Cardiac muscle cell (in vitro differentiated cells and primary cell): Measurements from ENCODE around the gene SSR2. TPM values are rescaled to one million over a fixed set of nuclear protein-coding genes. Genes with fewer than 3 reads are reported as not detected.
A peak's percentile ranks its signal among the peaks of the same experiment; 100 is the strongest.

ENCODE experiments used
- DNase-seq, 2 donors: peaks; one replicate each; pipeline versions ENCODE4 v3.0.0 to v3.0.0-alpha.2; 2010 to 2017; ENCODE audit warnings: low read depth in 1 of 2, low spot score in 1 of 2
- H3K27ac ChIP-seq: fragments of 200-600 bp; sonication (generic); 2 replicates; pipeline ENCODE4 v1.5.1; 2016
- H3K27me3 ChIP-seq: fragments of 200-600 bp; sonication (generic); 2 replicates; pipeline ENCODE4 v1.6.0; 2016; ENCODE audit warnings: control low read depth
- H3K36me3 ChIP-seq: fragments of 200-600 bp; sonication (generic); 2 replicates; pipeline ENCODE4 v1.5.1; 2016; ENCODE audit warnings: control low read depth
- H3K4me1 ChIP-seq: fragments of 200-600 bp; sonication (generic); 2 replicates; pipeline ENCODE4 v1.8.1; 2017; ENCODE audit warnings: low read depth, mild to moderate bottlenecking, mixed run types
- H3K4me3 ChIP-seq: fragments of 200-600 bp; sonication (generic); 2 replicates; pipeline ENCODE4 v1.5.1; 2016; ENCODE audit warnings: mild to moderate bottlenecking
- H3K9me3 ChIP-seq: fragments of 200-600 bp; sonication (generic); 2 replicates; pipeline ENCODE4 v1.5.1; 2017; ENCODE audit warnings: low read depth, mild to moderate bottlenecking, control low read depth
- CTCF ChIP-seq: IDR thresholded peaks from 2 replicates; pipeline ENCODE4 v1.5.1; 2012; ENCODE audit warnings: low read depth, mild to moderate bottlenecking, low read length
- polyA plus RNA-seq: library from polyadenylated mRNA; unstranded; fragments of >200 nt; fragmentation: Nextera tagmentation; extraction: Ambion mirVana; gene quantifications from 2 replicates; pipeline ENCODE4 v1.2.1, GENCODE V29; 2016
- total RNA-seq: library from RNA; depleted of rRNA; stranded (reverse); fragments of >200 nt; gene quantifications from 2 replicates; pipeline ENCODE4 v1.2.3, GENCODE V29; 2016

The SSR2 gene
- total and polyA plus RNA-seq, 2 experiments from 2014 or later: 119 to 188 TPM

- H3K9me3 ChIP-seq: no peaks in the 10 kb centered on the region
- no peaks in the 10 kb centered on the region for H3K36me3 ChIP-seq
- TF ChIP-seq CTCF: no peak
- no peak for DNase-seq
- no peak overlapping the region for H3K27ac ChIP-seq
- no peaks in the 10 kb centered on the region for H3K27me3 ChIP-seq
- H3K4me3 ChIP-seq: no peak overlapping the region
- H3K4me1 ChIP-seq: peaks cover 23% of the 10 kb centered on the region
These were observed 38.6 kb downstream of the SSR2 start for GRCh38 chr1:155982106-155982505.

GRCh38 chr1:155981266-155982088 lies 39.3 kb downstream of the SSR2 start:
- TF ChIP-seq CTCF: no peak
- Histone ChIP-seq H3K27ac (peak overlapping the region; percentile 92), H3K4me1 (peaks cover 28% of the 10 kb centered on the region), H3K4me3 (no peak overlapping the region), H3K36me3 (no peaks in the 10 kb centered on the region), H3K9me3 (no peaks in the 10 kb centered on the region), H3K27me3 (no peaks in the 10 kb centered on the region)
- DNase-seq: peak in 1 of 2 donors; percentile 90

DNA sequence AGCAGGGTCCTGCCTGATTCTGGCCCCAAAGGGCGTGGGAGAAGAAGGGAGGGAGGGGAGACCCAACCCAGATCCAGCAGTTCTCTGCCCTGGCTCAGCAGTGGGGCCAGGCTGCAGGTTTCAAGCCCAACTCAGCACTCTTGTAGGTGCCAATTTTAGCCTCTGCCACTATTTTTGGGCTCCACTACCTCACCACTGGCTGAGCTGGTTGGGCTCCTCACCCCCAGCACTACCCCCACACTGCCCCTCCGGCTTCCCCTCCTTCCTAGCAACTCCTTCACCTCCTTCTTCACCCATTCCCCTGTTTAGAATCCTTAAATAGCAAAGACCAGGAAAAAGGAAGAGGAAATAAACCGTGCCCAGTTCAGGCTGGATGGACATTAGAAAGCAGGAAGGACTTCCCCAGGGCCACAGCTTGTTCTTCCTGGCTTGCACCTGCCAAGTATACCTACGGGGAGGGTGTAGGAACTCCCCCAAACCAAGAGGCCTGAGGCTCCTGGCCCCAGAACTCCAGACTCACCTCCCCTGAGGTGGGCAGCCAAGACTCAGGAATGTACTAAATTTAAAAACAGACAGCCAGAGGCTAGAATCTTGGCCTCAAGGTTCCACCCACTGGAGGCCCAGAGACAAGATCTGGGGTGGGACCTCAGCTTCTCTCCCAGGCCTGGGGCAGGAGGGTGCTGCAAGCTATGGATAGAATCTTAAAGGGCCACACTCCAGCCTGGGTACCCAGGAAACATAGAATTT lies 41.0 kb downstream of the SSR2 start:
- Histone ChIP-seq H3K27ac (peak overlapping the region; percentile 92), H3K4me1 (peaks cover 40% of the 10 kb centered on the region), H3K9me3 (no peaks in the 10 kb centered on the region), H3K4me3 (peak overlapping the region; percentile 67), H3K27me3 (no peaks in the 10 kb centered on the region), H3K36me3 (no peaks in the 10 kb centered on the region)
- peak in 1 of 2 donors; percentile 69 for DNase-seq
- no peak for TF ChIP-seq CTCF

DNA sequence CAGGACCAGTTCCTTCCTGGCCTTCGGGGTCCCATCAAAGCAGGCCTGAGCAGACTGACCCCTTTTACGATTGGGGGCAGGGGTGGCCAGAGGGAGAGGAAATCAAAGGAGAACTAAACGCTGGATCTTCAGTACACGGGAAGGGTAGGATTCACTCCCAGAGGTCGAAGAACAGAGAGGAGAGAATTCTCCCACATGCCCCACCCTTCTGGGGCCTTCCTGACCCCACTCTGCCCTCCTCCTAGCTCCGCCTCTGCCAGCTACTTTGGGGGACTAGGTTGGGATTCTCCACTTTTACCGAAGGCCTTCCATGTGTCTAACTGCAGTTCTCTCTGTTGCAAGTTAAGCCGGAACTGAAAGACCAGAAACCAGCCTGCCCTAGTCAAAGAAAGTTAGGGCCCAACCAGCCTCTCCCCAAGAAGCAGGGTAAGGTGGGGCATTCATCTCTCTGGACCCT lies 41.8 kb downstream of the SSR2 start:
- no peak for DNase-seq
- Histone ChIP-seq H3K27ac (peak overlapping the region; percentile 92), H3K36me3 (no peaks in the 10 kb centered on the region), H3K27me3 (no peaks in the 10 kb centered on the region), H3K4me1 (peaks cover 44% of the 10 kb centered on the region), H3K9me3 (no peaks in the 10 kb centered on the region), H3K4me3 (peak overlapping the region; percentile 67)
- no peak for TF ChIP-seq CTCF

GRCh38 chr1:155978325-155978972 lies 42.3 kb downstream of the SSR2 start, which contains the start of gene ARHGEF2:
ARHGEF2 (minus strand) TSS chr1:155978547; CDS start chr1:155978427, 120 bp downstream.
- Histone ChIP-seq H3K9me3 (no peaks in the 10 kb centered on the region), H3K36me3 (no peaks in the 10 kb centered on the region), H3K4me1 (peaks cover 44% of the 10 kb centered on the region), H3K27ac (peak within 1 kb of the TSS; percentile 92), H3K27me3 (no peaks in the 10 kb centered on the region), H3K4me3 (peak within 1 kb of the TSS; percentile 67)
- peak; percentile 69 to 86 for DNase-seq
- TF ChIP-seq CTCF: peak; percentile 40
